HepG2 (cell line): ENCODE data around the gene ADARB2. TPM values are rescaled to one million over a fixed set of nuclear protein-coding genes. Genes with fewer than 3 reads are reported as not detected.

ENCODE experiments used
- ATAC-seq: fragments of 200-7000 bp; cut with Tn5 transposase; 3 replicates; pipeline ENCODE4 v1.9.1; 2020; ENCODE audit warnings: mild to moderate bottlenecking, moderate library complexity
- BruUV-seq: library from RNA; stranded (reverse); fragments of 400-500 nt; replicated peaks from 2 replicates; lab custom pipeline; 2021; lab: Mats Ljungman, UMichigan
- CTCF ChIA-PET: fragments of 300-600 bp; formaldehyde crosslinking; extraction: SDS; loops from one replicate; lab custom pipeline; 2021; ENCODE audit warnings: low total read pairs, inconsistent platforms, low intra/inter-chr PET ratio; lab: Yijun Ruan, JAX
- POLR2A ChIA-PET: fragments of 350-600 bp; sonication (Branson Sonifier 250); formaldehyde crosslinking; loops from one replicate; lab custom pipeline; 2020; ENCODE audit warnings: antibody characterized with exemption, inconsistent platforms; lab: Yijun Ruan, JAX
- DNase-seq: peaks from one replicate; pipeline ENCODE4 v3.0.0-alpha.2; 2015; ENCODE audit warnings: low spot score
- FAIRE-seq: peaks from 3 replicates; lab custom pipeline; 2011; peaks lifted over from hg19 to GRCh38; lab: Jason Lieb, UNC
- H2AFZ ChIP-seq: one replicate; pipeline ENCODE4 v1.6.1; 2011; ENCODE audit warnings: low read length, inconsistent platforms
- H3K27ac ChIP-seq: fragments of 300-600 bp; 3 replicates; pipeline ENCODE4 v1.8.0; 2011; ENCODE audit warnings: mixed run types, mild to moderate bottlenecking, mixed read lengths, low read length, inconsistent platforms; ENCODE audit not compliant: insufficient read depth; ENCODE audit errors: extremely low read length
- H3K27me3 ChIP-seq, 2 experiments: fragments of 200-600 bp in 1 of 2; 2 replicates in 1 of 2; 3 replicates in 1 of 2; pipeline versions ENCODE4 v1.6.0 to v1.8.0; 2011; ENCODE audit warnings: low read length in 2 of 2, mild to moderate bottlenecking in 2 of 2, moderate library complexity in 2 of 2, inconsistent platforms in 1 of 2; ENCODE audit not compliant: insufficient read depth in 2 of 2, control insufficient read depth in 1 of 2
- H3K36me3 ChIP-seq, 2 experiments: fragments of 200-600 bp in 1 of 2; replicated peaks in 1 of 2; 2 replicates in 1 of 2; 3 replicates in 1 of 2; pipeline versions ENCODE4 v1.5.1 to v1.8.0; 2011; ENCODE audit warnings: low read length in 2 of 2, inconsistent platforms in 1 of 2; ENCODE audit not compliant: insufficient read depth in 2 of 2, control insufficient read depth in 1 of 2
- H3K4me1 ChIP-seq: 2 replicates; pipeline ENCODE4 v1.5.1; 2012; ENCODE audit warnings: low read length, inconsistent platforms; ENCODE audit not compliant: insufficient read depth
- H3K4me2 ChIP-seq: 2 replicates; pipeline ENCODE4 v1.6.0; 2011; ENCODE audit warnings: low read depth, low read length, inconsistent platforms
- H3K4me3 ChIP-seq, 3 experiments: fragments of 200-600 bp in 1 of 3; sonication (generic), shearing (Covaris generic) in 1 of 3; replicated peaks in 1 of 3; 2 replicates each; pipeline ENCODE4 v1.5.1; 2011 to 2016; ENCODE audit warnings: low read length in 3 of 3, inconsistent platforms in 2 of 3, low read depth in 2 of 3, mild to moderate bottlenecking in 2 of 3, control low read depth in 1 of 3, mixed read lengths in 1 of 3; ENCODE audit not compliant: insufficient read depth in 1 of 3
- H3K79me2 ChIP-seq: one replicate; pipeline ENCODE4 v1.6.1; 2011; ENCODE audit warnings: low read length, inconsistent platforms; ENCODE audit not compliant: insufficient read depth
- H3K9ac ChIP-seq: 2 replicates; pipeline ENCODE4 v1.6.0; 2011; ENCODE audit warnings: mild to moderate bottlenecking, low read depth, low read length, inconsistent platforms; ENCODE audit not compliant: insufficient read depth
- H3K9me3 ChIP-seq: 2 replicates; pipeline ENCODE4 v1.5.1; 2012; ENCODE audit warnings: mild to moderate bottlenecking, low read length
- H4K20me1 ChIP-seq: 2 replicates; pipeline ENCODE4 v1.6.0; 2011; ENCODE audit warnings: inconsistent platforms, mild to moderate bottlenecking, low read length, moderate library complexity; ENCODE audit not compliant: insufficient read depth
- GATAD2A ChIP-seq: IDR thresholded peaks from 2 replicates; pipeline ENCODE4 v1.6.1; 2016
- HNRNPLL ChIP-seq: fragments of 200-400 bp; formaldehyde crosslinking; IDR thresholded peaks from 2 replicates; pipeline ENCODE4 v1.6.1; 2017; ENCODE audit warnings: mild to moderate bottlenecking, low read depth, low read length; ENCODE audit not compliant: poor library complexity, severe bottlenecking
- IRX3 ChIP-seq: sonication (generic); formaldehyde crosslinking; IDR thresholded peaks from 2 replicates; pipeline ENCODE4 v1.8.1; 2023; ENCODE audit warnings: mild to moderate bottlenecking, low read depth, missing genetic modification reagents, borderline replicate concordance
- MEIS2 ChIP-seq: sonication (generic); formaldehyde crosslinking; IDR thresholded peaks from 2 replicates; pipeline ENCODE4 v1.9.0; 2021; ENCODE audit warnings: mild to moderate bottlenecking, missing genetic modification reagents
- PHB2 ChIP-seq: fragments of 450-650 bp; IDR thresholded peaks from 2 replicates; pipeline ENCODE4 v1.6.1; 2018; ENCODE audit not compliant: partially characterized antibody
- POGZ ChIP-seq: sonication (generic); formaldehyde crosslinking; IDR thresholded peaks from 2 replicates; pipeline ENCODE4 v1.4.0; 2020; ENCODE audit warnings: mild to moderate bottlenecking, missing genetic modification reagents
- PREB ChIP-seq: sonication (generic); formaldehyde crosslinking; IDR thresholded peaks from 2 replicates; pipeline ENCODE4 v1.4.0; 2020; ENCODE audit warnings: missing genetic modification reagents
- SPEN ChIP-seq: sonication (generic); formaldehyde crosslinking; IDR thresholded peaks from 2 replicates; pipeline ENCODE4 v1.5.1; 2020; ENCODE audit warnings: low read depth, mild to moderate bottlenecking, missing genetic modification reagents
- SRY ChIP-seq: sonication (generic); formaldehyde crosslinking; IDR thresholded peaks from 2 replicates; pipeline ENCODE4 v1.8.0; 2022; ENCODE audit warnings: mild to moderate bottlenecking, missing genetic modification reagents
- TAF1 ChIP-seq: sonication (generic); formaldehyde crosslinking; IDR thresholded peaks from 2 replicates; pipeline ENCODE4 v1.4.0; 2020; ENCODE audit warnings: missing genetic modification reagents
- ZNF143 ChIP-seq: sonication (generic); formaldehyde crosslinking; IDR thresholded peaks from 2 replicates; pipeline ENCODE4 v1.4.0; 2020; ENCODE audit warnings: missing genetic modification reagents
- ZNF362 ChIP-seq: sonication (generic); formaldehyde crosslinking; IDR thresholded peaks from 2 replicates; pipeline ENCODE4 v1.4.0; 2020; ENCODE audit warnings: missing genetic modification reagents, mild to moderate bottlenecking, borderline replicate concordance
- ZNF605 ChIP-seq: sonication (generic); formaldehyde crosslinking; IDR thresholded peaks from 2 replicates; pipeline ENCODE4 v1.8.0; 2022; ENCODE audit warnings: mild to moderate bottlenecking, missing genetic modification reagents
- ZNF709 ChIP-seq: sonication (generic); formaldehyde crosslinking; IDR thresholded peaks from 2 replicates; pipeline ENCODE4 v1.5.0; 2020; ENCODE audit warnings: mild to moderate bottlenecking, missing genetic modification reagents
- ZNF788 ChIP-seq: sonication (generic); formaldehyde crosslinking; IDR thresholded peaks from 2 replicates; pipeline ENCODE4 v1.5.0; 2020; ENCODE audit warnings: mild to moderate bottlenecking, missing genetic modification reagents, borderline replicate concordance
- WGBS: methylation state at CpG from one replicate; pipeline ENCODE4 v1.1.6; 2017; ENCODE audit warnings: low lambda C conversion rate; 5-methylcytosine and 5-hydroxymethylcytosine counted together
- in situ Hi-C: cut with HindIII; loops from 2 replicates; pipeline ENCODE4 v1.10.0; 2017; ENCODE audit warnings: low pct_unique_long_range_greater_than_20kb; ENCODE audit not compliant: extremely low pct_ligation_motif_present
- intact Hi-C: fragments of 100-400 bp; cut with micrococcal nuclease; formaldehyde crosslinking; loops from one replicate; pipeline ENCODE4 v1.10.0; 2022; ENCODE audit not compliant: unreplicated experiment
- polyA plus RNA-seq, 8 experiments: library from polyadenylated mRNA; depleted of rRNA in 3 of 8; stranded (reverse) in 7 of 8; unstranded in 1 of 8; fragments of >200 nt; fragmentation: Illumina TruSeq in 4 of 8; extraction: Trizol in 4 of 8; gene quantifications; 2 replicates each; pipeline versions ENCODE4 v1.2.1 to v1.2.3, GENCODE V29; 2011 to 2016; ENCODE audit warnings: low read depth in 4 of 8, missing spikeins in 1 of 8, mixed read lengths in 1 of 8; ENCODE audit not compliant: insufficient read depth in 1 of 8
- total RNA-seq, 5 experiments: library from RNA; depleted of rRNA; stranded (reverse); fragments of >200 nt; fragmentation: Illumina TruSeq; extraction: Trizol; gene quantifications; 2 replicates each; pipeline ENCODE4 v1.2.3, GENCODE V29; 2016; ENCODE audit warnings: low read depth in 1 of 5

Gene ADARB2
- total and polyA plus RNA-seq, 2 of the 13 experiments (the other 11 are each of a cell fraction or from before 2014, with no cell fraction given), result not detected

- no peak overlapping the region for H3K9ac ChIP-seq
- H3K27ac ChIP-seq, result no peak overlapping the region
- no peak for FAIRE-seq
- WGBS, result 21% methylated on average over 9 of the region's 9 CpGs
- H4K20me1 ChIP-seq, result peaks cover 4% of the 10 kb centered on the region; the same call in 1 of the 2 replicates
- peaks cover 5 to 75% of the 10 kb centered on the region in 2 experiments for H3K27me3 ChIP-seq
- no peak overlapping the region for H3K4me3 ChIP-seq
- no peaks in the 10 kb centered on the region for H3K9me3 ChIP-seq
- intact Hi-C loops (no loop called here), in situ Hi-C loops (no loop called here)
- no peaks in the 10 kb centered on the region for H3K4me1 ChIP-seq
- no peaks in the 10 kb centered on the region for H3K36me3 ChIP-seq
- H3K79me2 ChIP-seq, result no peaks in the 10 kb centered on the region
- ChIA-PET CTCF (no interaction called here), POLR2A (no interaction called here)
- ATAC-seq, result no peak
- H2AFZ ChIP-seq, result no peak overlapping the region
- no peak for DNase-seq
- BruUV-seq, result no TSS peak
- TF ChIP-seq ZNF709, result no peak
- H3K4me2 ChIP-seq, result no peak overlapping the region
Measured at GRCh38 chr10:1154531-1155295, 582.6 kb downstream of the ADARB2 start.

GRCh38 chr10:1153805-1154351 is 583.4 kb downstream of the ADARB2 start:
- ChIA-PET POLR2A (no interaction called here), CTCF (no interaction called here)
- Histone ChIP-seq H4K20me1 (peaks cover 4% of the 10 kb centered on the region; the same call in 1 of the 2 replicates), H3K36me3 (no peaks in the 10 kb centered on the region), H2AFZ (no peak overlapping the region), H3K9me3 (no peaks in the 10 kb centered on the region), H3K4me1 (no peaks in the 10 kb centered on the region), H3K27me3 (peaks cover 5 to 69% of the 10 kb centered on the region in 2 experiments; a peak in 4 of 5 replicates), H3K79me2 (no peaks in the 10 kb centered on the region), H3K4me2 (no peak overlapping the region), H3K4me3 (no peak overlapping the region), H3K27ac (no peak overlapping the region), H3K9ac (no peak overlapping the region)
- intact Hi-C loops, result no loop called here
- ATAC-seq (no peak), DNase-seq (no peak), FAIRE-seq (no peak)
- WGBS, result 15% methylated on average over 18 of the region's 20 CpGs
- in situ Hi-C loops, result no loop called here
- BruUV-seq, result no TSS peak
- TF ChIP-seq TAF1, result no peak
- TF ChIP-seq ZNF788 (CRISPR knock-in tag), result no peak
- no peak for TF ChIP-seq POGZ (CRISPR knock-in tag)
- TF ChIP-seq PHB2, result no peak
- no peak for TF ChIP-seq PREB (CRISPR knock-in tag)
- TF ChIP-seq GATAD2A (CRISPR knock-in tag), result no peak
- TF ChIP-seq HNRNPLL, result no peak
- TF ChIP-seq SRY (CRISPR knock-in tag), result no peak
- TF ChIP-seq IRX3 (CRISPR knock-in tag), result no peak
- no peak for TF ChIP-seq ZNF362 (CRISPR knock-in tag)
- TF ChIP-seq ZNF143 (CRISPR knock-in tag), result no peak
- no peak for TF ChIP-seq MEIS2 (CRISPR knock-in tag)
- no peak for TF ChIP-seq SPEN (CRISPR knock-in tag)
- no peak for TF ChIP-seq ZNF605 (CRISPR knock-in tag)
